HL-60 (cell line): ENCODE measurements around the gene TMEM217.
A peak's percentile ranks its signal among the peaks of the same experiment; 100 is the strongest.

Experiments
- DNase-seq, 2 experiments: peaks; one replicate each; pipeline ENCODE4 v3.0.0-alpha.2; 2010 to 2020; ENCODE audit warnings: low read depth in 1 of 2, low spot score in 1 of 2
- H3K27ac ChIP-seq: fragments of 250-450 bp; sonication (Bioruptor Pico); replicated peaks from 2 replicates; pipeline ENCODE4 v1.5.1; 2020; ENCODE audit warnings: mild to moderate bottlenecking, moderate library complexity
- H3K27me3 ChIP-seq: fragments of 250-450 bp; sonication (Bioruptor Pico); 2 replicates; pipeline ENCODE4 v1.5.1; 2021; ENCODE audit warnings: mild to moderate bottlenecking, moderate library complexity; ENCODE audit not compliant: insufficient read depth, poor library complexity, severe bottlenecking
- H3K4me3 ChIP-seq: replicated peaks from 2 replicates; pipeline ENCODE4 v1.5.1; 2011; ENCODE audit warnings: mild to moderate bottlenecking, control low read depth, low read length; ENCODE audit not compliant: insufficient read depth
- CTCF ChIP-seq: IDR thresholded peaks from one replicate; pipeline ENCODE4 v1.5.1; 2011; ENCODE audit warnings: low read length, control low read depth, inconsistent platforms; ENCODE audit not compliant: insufficient read depth
- GABPA ChIP-seq: IDR thresholded peaks from 2 replicates; pipeline ENCODE4 v1.6.1; 2012; ENCODE audit warnings: low read depth
- POLR2AphosphoS5 ChIP-seq: IDR thresholded peaks from 2 replicates; pipeline ENCODE4 v1.6.1; 2012; ENCODE audit warnings: low read depth
- REST ChIP-seq: IDR thresholded peaks from 2 replicates; pipeline ENCODE4 v1.6.1; 2012; ENCODE audit warnings: low read depth; ENCODE audit not compliant: insufficient replicate concordance
- SPI1 ChIP-seq: IDR thresholded peaks from 2 replicates; pipeline ENCODE4 v1.6.1; 2012; ENCODE audit warnings: low read depth, mild to moderate bottlenecking, borderline replicate concordance

TMEM217 gene

GRCh38 chr6:37173493-37174195, 84.3 kb downstream of the TMEM217 start:
- Histone ChIP-seq H3K27me3 (no peaks in the 10 kb centered on the region), H3K27ac (no peak overlapping the region), H3K4me3 (no peak overlapping the region)
- TF ChIP-seq GABPA, result no peak
- TF ChIP-seq POLR2AphosphoS5, result no peak
- TF ChIP-seq CTCF, result no peak
- no peak for TF ChIP-seq REST
- no peak for TF ChIP-seq SPI1
- DNase-seq, result no peak

- DNase-seq, result no peak
- Histone ChIP-seq H3K27ac (no peak overlapping the region), H3K27me3 (no peaks in the 10 kb centered on the region), H3K4me3 (no peak overlapping the region)
- TF ChIP-seq POLR2AphosphoS5, result no peak
- TF ChIP-seq SPI1, result no peak
- no peak for TF ChIP-seq REST
- no peak for TF ChIP-seq CTCF
- no peak for TF ChIP-seq GABPA
Measured at GRCh38 chr6:37172912-37173492, 84.9 kb downstream of the TMEM217 start.

GRCh38 chr6:37171970-37172812, 85.8 kb downstream of the TMEM217 start:
- Histone ChIP-seq H3K27me3 (no peaks in the 10 kb centered on the region), H3K4me3 (peak overlapping the region; percentile 89), H3K27ac (peak overlapping the region; percentile 41)
- DNase-seq, result peak; percentile 71 to 93
- no peak for TF ChIP-seq GABPA
- peak; percentile 75 for TF ChIP-seq CTCF
